NCI-H2081 treated with DMSO at 0.1 percent for 48 hours (cell line): ENCODE measurements around the gene RAP1GAP2.
"Not testable (repeated sequence)": the region's sequence is repeated elsewhere in the genome, so short reads cannot be mapped to it uniquely, and the experiment has no call there.

ENCODE experiments used
- DNase-seq: peaks from one replicate; lab custom pipeline; 2025; lab: John Stamatoyannopoulos, UW

RAP1GAP2 gene

DNA sequence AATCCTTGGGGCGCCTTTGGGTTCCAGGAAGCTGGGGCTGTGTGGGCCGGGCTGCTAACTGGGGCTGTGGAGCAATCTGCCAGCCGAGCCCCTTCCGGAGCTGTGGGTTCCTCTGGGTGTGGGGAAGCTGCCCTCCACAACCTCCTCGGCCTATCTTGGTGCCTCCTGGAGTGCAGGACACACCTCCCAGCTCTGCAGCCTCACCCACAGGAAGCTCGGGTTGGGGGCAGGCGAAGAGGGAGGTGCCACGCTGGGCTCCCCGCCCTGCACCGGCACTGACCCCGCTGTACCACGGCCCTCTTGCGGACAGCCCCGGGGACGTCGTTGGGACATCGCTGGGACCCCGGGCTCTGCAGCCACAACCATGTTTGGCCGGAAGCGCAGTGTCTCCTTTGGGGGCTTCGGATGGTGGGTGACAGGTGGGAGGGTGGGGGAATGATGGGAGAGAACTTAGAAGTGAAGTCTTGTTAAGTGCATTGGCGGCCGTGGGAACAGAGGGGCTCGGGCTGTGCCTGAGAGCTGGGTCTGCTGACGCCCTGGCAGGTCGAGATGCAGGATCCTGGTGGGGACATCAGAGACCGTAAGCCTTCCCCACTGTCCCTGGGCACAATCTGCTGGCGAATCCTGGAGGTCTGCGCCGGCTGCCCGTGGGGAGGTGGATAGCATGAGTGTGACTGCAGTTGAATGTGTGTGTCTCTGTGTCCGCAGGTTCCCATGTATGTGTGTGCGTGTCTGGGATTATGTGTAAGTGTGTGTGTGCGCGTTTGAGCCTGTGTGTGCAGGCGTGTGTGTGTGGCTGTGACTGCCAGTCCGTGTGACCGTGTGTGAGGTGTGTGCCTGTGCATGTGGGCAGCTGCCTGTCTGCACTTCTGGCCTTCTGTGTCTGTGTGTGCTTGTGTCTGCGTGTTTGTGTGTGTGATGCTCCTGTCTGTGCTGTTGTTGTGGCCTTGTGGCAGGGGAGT lies at the start of gene RAP1GAP2:
Gene RAP1GAP2 (plus strand): TSS at position 275 of the 962 bp plus-strand sequence. CDS start 90 bp downstream, at position 365.
- no peak for DNase-seq

DNA sequence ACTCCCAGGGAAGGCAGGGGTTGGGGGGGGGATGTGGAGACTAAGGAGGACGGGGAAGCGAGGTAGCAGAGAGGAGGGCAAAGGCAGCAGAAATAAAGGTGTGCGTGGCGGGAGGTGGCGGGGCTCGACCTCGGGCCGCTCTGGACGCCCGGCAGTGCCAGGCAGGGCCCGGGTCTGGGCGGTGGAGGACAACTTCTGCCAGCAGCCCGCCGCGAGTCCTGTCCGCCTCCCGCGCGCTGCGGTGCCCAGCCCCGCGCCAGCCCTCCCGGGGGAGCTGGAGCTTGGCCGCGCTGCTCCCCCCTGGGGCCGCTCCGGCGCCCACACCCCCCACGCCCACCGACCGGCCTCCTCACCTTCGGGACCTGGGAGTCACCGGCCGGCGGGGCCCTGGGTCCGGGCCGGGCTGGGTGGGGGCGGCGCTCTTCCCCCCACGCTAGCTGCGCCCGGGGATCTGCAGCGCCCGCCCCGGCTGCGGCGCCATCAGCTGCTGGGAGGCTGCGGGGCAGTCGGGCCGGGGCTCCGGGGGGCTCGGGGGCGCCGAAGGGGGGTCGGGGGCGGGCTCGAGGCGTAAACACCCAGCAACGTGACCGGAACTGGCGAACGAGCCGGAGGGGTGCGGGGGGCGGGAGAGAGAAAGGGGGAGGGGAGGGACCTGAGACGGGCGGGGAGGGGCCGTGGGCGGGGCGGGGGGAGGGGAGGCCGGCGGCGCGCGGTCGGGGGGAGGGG lies 47.0 kb upstream of the RAP1GAP2 start, which contains the start of gene CCDC92B:
Gene CCDC92B (minus strand): TSS at position 595 of the 726 bp plus-strand sequence. CDS start 14,507 bp downstream, outside the sequence.
- no peak for DNase-seq

DNA sequence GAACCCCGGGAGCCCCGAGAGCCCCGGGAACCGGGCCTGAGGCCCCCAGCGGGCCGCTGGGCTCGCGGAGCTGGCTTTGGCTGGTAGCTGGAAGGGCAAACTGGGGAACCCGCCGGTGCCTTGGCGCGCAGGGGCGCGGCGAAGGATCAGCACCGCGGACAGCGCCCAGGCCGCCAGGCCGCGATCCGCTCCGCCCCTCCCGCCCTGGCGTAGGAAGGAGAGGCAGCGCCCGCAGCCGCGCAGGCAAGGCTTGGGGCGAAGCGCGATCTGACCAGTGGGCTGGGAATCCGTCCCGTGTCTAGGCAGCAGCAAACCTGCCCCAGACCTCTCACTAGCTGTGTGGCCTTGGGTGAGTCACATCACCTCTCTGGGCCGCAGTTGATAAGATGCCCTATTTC lies 46.5 kb upstream of the RAP1GAP2 start:
- no peak for DNase-seq

DNA sequence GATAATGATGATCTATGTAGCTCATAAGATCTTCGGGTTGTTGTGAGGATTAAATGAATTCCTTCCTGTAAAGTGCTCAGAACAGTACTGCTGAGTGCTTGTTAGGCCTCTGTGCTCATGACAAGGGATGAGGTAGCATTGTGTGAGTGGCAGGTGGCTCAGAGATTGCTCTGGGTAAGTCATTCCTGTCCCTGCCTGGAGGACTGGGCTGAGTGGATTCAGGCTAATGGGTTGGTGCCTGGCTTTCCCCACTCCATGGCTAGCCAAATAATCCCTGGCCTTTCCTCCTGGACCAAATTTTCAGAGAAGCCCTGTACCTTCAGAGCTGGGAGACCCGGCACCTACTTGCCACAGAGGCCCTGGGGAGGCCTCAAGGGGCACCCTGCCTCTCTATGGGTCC lies 45.5 kb upstream of the RAP1GAP2 start:
- no peak for DNase-seq

DNA sequence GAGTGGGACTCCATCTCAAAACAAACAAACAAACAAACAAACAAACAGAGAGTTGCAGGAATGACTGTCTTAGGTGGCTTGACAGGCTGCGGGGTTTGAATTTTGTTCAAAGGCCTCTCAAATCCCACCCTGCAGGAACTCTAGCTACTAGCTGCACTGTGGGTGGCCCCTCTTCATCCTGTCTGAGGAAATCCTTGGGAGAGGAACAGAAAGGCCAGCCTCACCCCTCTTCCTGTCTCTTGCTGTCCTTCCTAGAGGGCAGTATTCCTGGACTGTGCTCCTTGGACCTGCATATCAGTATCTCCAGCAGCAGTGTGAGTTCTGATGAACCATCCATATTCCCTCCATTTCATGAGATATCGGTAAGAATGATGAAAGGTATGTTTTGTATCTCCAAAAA lies 44.7 kb upstream of the RAP1GAP2 start:
- DNase-seq = no peak

DNA sequence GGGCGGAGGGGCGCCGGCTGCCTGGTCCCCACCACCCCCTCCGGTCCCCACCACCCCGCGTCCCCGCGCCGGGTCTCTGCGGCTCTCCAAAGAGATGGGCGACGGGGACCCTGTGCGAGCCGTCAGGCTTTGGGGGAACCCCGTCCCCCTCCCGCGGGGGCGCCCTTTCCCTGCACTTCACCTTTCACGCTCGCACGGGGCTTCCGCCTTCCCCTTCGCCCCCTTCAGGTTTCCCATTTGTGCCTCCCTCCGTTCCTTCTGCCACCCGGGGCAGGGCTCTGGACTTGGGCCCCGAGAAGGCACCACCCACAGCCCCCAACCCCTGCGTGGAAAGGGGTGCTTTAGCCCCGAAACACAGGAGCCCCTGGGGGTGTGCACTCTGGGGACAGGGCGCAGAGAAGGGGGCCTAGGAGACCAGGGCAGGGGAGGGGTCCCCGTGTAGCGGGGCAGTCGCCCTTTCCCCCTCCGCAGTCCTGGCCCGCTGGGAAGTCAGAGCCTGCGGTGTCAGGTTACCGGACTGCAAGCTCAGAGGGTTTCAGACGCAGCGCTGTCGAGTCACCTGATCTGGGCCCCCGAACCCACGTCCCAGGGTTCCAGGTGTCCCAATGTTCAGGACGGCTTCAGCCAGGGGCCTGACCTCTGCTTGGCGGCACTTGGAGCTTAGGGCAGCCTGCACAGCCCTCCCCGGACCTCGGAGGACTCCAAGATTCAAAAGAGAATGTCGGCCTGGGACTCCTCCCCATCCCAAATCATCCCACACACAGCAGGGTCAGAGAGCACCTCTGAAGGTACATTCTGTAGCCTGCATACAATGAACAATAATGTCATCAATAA lies 40.1 kb upstream of the RAP1GAP2 start:
- DNase-seq = no peak

DNA sequence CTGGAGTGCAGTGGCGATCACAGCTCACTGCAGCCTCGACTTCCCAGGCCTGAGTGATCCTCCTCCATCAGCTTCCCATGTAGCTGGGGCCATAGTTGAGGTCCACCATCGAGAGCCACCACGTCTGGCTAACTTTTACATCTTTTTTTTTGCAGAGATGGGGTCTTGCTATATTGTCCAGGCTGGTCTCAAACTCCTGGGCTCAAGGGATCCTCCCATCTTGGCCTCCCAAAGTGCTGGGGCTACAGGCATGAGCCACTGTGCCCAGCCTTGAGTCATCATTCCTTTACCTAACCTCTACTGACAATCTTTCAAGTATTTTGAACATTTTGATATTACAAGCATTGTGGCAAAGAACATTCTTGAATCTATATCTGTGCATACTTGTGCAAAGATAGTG lies 37.4 kb upstream of the RAP1GAP2 start:
- no peak for DNase-seq

DNA sequence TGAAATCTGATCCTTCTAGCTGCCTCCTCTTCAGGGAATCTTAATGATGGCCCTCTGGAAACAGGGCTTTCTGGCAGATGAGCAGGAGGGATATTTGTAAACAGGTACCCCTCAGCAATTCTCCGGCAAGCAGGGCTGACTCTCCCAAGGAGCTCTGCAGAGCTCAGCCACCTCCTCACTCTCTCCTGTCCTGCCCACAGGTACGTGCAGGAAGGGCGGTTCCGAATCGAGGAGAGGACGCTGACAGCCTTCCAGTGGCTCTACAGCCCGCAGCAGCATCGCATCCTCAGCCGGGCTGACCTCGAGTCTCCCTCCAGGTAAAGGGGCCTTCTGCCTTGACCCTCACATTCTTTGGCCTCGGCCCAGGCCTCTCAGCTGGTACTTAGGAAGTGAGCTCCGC lies 26.1 kb upstream of the RAP1GAP2 start:
- DNase-seq = no peak

DNA sequence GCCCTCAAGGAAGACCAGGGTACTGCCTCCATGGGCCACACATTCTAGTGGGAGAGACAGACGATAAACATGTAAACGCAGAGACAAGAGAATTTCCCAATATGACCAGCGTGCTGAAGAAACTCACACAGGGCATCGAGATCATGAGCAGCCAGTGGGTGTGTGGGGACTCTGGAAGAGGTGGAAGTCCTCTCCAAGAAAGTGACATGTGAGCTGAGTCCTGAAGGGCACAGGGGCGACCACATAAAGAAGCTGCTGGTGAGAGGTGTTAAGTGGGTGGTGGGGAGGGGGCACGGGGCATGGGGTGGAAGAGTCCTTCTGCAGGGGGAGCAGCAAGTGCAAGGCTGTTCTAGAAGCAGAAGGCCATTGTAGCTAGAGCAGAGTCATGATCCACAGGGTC lies 21.0 kb upstream of the RAP1GAP2 start:
- no peak for DNase-seq

DNA sequence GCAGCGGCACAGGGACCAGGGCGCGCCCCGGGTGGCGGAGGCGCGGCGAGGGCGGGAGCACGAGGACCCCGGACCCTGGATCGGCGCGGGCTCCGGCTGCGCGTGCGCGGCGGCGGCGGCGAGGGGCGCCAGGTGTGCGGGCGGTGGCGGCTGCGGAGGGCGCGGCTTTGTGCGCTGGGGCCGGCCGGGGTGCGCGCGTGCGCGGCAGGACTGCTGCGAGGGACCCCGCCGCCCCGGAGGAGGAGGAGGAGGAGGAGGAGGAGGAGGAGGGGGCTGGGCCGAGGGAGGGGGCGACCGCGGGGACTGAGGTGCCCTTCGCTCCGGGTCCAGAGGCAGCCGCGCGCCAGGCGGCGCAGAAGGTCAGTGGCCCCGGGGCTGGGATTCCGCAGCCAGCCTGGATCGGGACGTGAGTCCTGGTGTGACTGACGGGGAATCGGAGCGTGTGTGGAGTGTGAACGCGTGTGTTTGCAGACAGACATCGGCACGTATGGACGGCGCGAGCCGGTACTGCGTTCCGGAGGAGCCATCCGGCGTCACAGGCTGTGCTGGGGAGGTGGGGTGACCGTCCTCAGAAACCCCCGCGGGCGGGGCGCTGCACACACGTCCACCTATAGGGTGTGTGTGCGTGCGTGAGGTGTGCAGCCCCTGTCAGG lies 19.5 kb upstream of the RAP1GAP2 start:
- no peak for DNase-seq

DNA sequence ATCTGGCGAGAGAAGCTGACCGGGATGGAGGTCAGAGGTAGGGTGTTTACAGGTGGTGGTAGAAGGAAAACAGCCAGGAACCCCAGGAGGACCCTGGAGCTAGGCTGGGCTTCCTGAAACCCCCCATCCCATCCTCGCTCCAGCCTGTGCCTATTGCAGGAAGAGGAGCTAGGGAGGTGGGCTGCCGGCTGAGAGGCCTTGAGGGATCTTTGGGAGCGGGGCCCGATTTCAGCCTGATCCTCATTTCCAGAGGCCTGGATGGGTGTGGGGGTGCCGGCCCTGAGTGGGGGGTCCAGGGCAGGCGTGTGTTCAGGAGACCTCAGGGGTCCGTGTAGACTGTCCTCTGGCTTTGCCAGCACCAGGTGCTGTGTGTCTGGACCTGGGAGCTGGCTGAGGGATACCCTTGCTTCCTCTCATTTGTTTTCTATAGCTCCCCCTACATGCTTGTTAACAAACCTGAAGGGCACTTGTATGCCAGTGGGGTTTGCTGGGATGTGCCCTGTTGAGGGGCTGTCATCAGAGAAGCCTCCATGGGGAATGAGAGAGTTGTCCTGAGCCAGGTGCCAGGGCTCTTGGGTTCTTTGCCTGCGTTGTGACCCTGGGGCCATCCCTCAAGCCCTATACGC lies 18.9 kb upstream of the RAP1GAP2 start:
- DNase-seq = no peak

DNA sequence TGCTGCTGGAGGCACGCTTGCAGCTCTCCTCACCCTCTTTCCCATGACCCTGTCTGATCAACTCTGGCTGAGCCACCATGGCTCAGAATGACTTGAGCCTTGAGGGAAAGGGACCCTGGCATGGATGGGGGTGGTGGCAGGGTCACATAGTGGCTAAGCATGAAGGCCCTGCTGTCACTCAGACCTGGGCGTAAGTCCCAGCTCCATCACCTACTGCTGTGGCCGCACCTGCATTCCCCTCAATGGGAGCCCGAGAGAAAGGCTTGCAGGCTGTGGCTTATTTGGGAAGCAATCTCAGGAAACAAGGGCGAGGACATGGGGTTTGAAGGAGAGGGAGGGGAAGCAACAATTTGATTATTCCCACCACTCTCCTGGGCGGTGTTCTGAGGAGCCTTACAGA lies 17.7 kb upstream of the RAP1GAP2 start:
- no peak for DNase-seq

DNA sequence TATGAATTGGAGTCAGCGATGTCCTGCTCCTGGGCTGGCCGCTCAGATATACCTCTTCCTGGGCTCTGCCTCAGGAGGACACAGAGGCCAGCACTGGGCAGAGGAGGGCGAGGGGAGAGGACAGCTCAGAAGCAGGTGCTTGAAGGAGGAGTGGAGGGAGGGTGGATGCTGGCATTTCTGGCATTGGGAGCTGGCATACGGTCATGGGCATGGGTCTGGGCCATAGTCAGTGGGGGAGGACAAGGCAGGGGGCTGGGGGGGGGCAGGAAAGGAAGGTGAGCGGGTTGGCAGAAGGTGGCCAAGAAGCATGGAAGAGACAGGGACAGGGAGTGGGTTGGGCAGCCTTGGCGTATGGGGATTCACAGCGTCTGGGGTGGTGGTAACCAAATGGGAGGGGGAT lies 16.7 kb upstream of the RAP1GAP2 start:
- no peak for DNase-seq

DNA sequence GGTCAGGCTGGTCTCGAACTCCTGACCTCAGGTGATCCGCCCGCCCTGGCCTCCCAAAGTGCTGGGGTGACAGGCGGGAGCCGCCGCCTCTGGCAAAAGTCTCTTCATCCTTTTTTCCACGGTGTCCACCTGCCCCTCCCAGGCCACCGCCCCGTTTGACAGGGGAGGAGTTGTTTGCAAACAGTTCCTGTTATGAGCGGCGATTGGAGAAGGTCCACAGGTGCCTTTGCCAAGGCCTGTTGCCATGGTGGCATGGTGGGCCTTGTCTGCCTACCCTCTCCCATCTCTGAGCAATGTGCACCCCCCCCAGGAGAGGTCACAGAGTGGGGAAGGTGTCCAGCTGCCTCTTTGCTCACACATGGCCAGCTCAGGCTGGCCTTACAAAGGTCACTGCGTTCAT lies 16.0 kb upstream of the RAP1GAP2 start:
- DNase-seq = no peak

DNA sequence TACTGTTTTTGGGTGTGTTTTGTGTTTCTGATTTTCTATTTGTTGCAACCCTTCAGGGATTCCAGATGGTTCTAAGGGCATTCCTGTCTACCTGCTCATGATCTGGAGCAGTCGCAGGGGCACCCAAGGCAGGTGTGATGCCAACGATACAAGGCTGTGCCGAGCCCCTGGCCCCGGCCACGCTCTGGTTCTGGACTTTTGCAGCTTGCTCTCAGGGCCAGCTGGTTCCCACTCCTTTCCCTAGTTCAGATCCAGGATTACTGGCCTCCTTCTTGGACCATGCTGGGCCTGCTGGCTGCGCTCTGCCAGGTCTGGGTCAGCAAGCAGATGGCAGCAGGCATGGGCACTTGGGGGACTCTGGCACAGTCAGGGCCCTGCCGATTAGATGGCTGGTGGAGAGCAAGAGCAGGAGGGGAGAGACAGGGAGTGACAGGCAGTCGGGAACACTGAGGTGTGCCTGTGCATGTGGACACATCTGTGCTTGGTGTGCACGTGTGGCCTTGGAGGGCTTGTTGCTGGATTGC lies 15.2 kb upstream of the RAP1GAP2 start:
- DNase-seq = no peak

DNA sequence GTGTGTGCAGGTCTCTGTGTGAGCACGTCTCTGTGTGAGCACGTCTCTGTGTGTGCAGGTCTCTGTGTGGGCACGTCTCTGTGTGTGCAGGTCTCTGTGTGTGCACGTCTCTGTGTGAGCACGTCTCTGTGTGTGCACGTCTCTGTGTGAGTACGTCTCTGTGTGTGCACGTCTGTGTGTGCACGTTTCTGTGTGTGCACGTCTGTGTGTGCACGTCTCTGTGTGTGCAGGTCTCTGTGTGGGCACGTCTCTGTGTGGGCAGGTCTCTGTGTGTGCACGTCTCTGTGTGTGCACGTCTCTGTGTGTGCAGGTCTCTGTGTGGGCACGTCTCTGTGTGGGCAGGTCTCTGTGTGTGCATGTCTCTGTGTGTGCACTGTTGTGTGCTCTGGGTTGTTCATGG lies 14.6 kb upstream of the RAP1GAP2 start:
- DNase-seq = not testable (repeated sequence)

DNA sequence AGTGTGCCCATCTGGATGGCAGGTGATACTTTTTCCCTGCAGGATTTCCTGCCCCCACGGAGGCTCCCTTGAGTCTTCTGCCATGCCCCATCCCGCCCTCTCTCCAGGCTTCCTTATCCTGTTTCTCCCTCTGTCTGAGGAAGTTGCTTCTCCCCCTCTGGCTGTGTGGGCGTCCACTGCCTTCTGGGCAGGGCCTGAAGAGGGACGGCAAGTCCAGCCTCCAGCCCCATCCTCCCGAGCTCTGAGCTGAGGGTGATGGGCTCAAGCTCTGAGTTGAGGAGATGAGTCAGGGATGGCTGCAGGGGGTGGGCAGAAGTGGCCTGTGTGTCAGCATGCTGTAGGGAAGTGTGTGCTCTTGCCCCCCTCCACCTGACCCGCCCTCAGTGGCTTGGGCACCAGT lies 14.2 kb upstream of the RAP1GAP2 start:
- no peak for DNase-seq

DNA sequence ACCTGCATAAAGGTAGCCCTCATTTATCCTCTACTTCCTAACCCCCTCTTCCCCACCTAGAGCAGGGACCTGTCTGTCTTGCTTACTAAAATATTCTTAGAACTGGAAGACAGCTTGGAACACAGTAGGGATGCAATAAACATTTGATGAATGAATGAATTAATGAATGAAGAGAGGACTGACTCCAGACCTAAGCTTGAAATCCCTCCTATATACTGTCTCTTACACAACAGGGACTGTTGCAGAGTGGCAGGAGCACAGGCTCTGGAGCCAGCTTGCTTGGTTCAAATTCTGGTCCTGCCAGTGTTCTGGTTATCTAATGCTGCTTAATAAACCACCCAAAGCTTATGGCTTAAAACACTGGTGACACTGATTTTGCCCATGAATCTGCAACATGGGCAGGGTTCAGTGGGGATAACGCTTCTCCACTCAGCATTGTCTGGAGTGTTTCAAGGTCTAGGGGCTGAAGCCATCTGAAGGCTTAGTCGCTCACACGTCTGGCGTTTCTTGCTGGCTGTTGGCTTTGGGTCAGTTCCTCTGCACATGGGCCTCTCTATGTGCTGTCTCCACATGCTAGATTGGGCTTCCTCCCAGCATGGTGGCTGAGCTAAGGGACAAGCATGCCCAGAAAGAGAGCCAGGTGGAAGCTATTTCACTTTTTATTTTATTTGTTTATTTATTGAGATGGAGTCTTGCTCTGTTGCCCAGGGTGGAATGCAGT lies 12.8 kb upstream of the RAP1GAP2 start:
- DNase-seq = no peak

DNA sequence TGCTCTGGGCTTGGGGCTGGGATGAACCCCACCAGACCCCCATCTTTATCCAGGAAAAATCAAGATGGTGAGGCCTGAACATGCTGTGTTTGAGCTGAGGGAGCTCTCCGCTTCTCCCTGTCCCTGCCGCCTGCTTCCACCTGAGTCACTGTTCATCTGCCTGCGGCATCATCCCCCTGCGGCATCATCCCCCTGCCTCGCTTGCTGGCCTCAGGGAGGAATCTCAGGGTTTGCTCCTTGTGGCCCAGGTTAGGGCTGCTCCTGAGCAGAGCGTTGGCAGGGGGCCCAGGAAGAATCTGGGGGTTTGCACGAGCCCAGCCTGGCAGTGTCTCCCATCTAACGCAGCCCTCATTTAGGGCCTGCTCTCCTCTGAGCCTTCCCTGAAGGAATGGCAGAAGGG lies 11.4 kb upstream of the RAP1GAP2 start:
- no peak for DNase-seq

DNA sequence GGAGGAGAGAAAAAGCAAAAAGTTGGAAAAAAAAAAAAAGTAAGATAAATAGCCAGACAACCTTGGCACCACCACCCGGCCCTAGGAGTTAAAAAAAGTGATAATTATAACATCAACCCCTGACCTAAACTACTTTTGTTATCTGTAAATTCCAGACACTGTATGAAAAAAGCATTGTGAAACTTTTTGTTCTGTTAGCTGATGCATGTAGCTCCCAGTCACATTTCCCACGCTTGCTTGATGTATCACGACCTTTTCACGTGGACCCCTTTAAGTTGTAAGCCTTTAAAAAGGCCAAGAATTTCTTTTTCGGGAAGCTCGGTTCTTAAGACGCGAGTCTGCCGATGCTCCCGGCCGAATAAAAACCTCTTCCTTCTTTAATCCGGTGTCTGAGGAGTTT lies 10.9 kb upstream of the RAP1GAP2 start:
- DNase-seq = not testable (repeated sequence)
